ENCODE data around the gene BSG. TPM values are rescaled to one million over a fixed set of nuclear protein-coding genes. Genes with fewer than 3 reads are reported as not detected.

The BSG gene
- total and polyA plus RNA-seq, 9 of the 15 experiments (the other 6 are each of a cell fraction or from before 2014, with no cell fraction given), result 4.6 to 495 (median 187) TPM

- POLR2A ChIA-PET, result interaction anchor here (0.9 kb wide), 1 partner anchor 16 kb away, joined by 4 read pairs; no protein-coding TSS in a partner anchor
- in situ Hi-C loops (cut with MboI), result no loop called here
- BruUV-seq (replicated peaks), result no TSS peak
- no peak for TF ChIP-seq TARDBP (IDR thresholded peaks at IDR 0.05)
- no peak for TF ChIP-seq RNF219 (CRISPR knock-in tag; IDR thresholded peaks at IDR 0.05)
- TF ChIP-seq POLR2AphosphoS5 (IDR thresholded peaks at IDR 0.05; ENCODE audit: control insufficient read depth, insufficient read depth, low read depth, low read length), result no peak
- TF ChIP-seq E2F6 (IDR thresholded peaks at IDR 0.05; ENCODE audit: borderline replicate concordance in 1 of 2, extremely low read depth in 1 of 2, insufficient read depth in 1 of 2, insufficient read length in 1 of 2, low read depth in 1 of 2, low read length in 1 of 2, poor library complexity in 1 of 2, severe bottlenecking in 1 of 2), result peak; percentile 45 to 86
- TF ChIP-seq NKRF (IDR thresholded peaks at IDR 0.05; ENCODE audit: borderline replicate concordance), result no peak
- no peak for TF ChIP-seq ZNF740 (CRISPR knock-in tag; IDR thresholded peaks at IDR 0.05)
- no peak for TF ChIP-seq ZNF740 (tag; IDR thresholded peaks at IDR 0.05)
- TF ChIP-seq, protein P1, sequence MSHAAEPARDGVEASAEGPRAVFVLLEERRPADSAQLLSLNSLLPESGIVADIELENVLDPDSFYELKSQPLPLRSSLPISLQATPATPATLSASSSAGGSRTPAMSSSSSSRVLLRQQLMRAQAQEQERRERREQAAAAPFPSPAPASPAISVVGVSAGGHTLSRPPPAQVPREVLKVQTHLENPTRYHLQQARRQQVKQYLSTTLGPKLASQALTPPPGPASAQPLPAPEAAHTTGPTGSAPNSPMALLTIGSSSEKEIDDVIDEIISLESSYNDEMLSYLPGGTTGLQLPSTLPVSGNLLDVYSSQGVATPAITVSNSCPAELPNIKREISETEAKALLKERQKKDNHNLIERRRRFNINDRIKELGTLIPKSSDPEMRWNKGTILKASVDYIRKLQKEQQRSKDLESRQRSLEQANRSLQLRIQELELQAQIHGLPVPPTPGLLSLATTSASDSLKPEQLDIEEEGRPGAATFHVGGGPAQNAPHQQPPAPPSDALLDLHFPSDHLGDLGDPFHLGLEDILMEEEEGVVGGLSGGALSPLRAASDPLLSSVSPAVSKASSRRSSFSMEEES (CRISPR knock-in tag; IDR thresholded peaks at IDR 0.05), result no peak
- TF ChIP-seq CXXC5 (CRISPR knock-in tag; IDR thresholded peaks at IDR 0.05), result peak; percentile 35; the same call in 1 of the 2 replicates
- no peak for TF ChIP-seq FOXM1 (IDR thresholded peaks at IDR 0.05; ENCODE audit: low read depth)
- TF ChIP-seq FOXM1 (CRISPR knock-in tag; IDR thresholded peaks at IDR 0.05; ENCODE audit: low read depth), result 0 out of 2 replicates have a peak, but pooled peaks have one; percentile 3
- TF ChIP-seq HDAC3 (IDR thresholded peaks at IDR 0.05; ENCODE audit: borderline replicate concordance, partially characterized antibody), result no peak
These were observed 18.0 kb downstream of the BSG start for GRCh38 chr19:590396-590745.

More at GRCh38 chr19:590396-590745, 18.0 kb downstream of the BSG start:
- FAIRE-seq, result no peak
- DNase-seq (ENCODE audit: extremely low read depth in 1 of 4, low spot score in 3 of 4), result peak in 2 of 4 experiments; percentile 36 to 69
- Histone ChIP-seq H3K9me3 (replicated peaks; ENCODE audit: control insufficient read depth, insufficient read depth, low read depth, low read length) (no peaks in the 10 kb centered on the region), H3K27ac (ENCODE audit: extremely low read depth, low read depth, low read length) (no peak overlapping the region), H3K4me1 (replicated peaks in 1 of 2; ENCODE audit: control insufficient read depth in 2 of 2, insufficient read depth in 2 of 2, low read length in 2 of 2) (peaks cover 3 to 80% of the 10 kb centered on the region in 2 experiments; a peak in 3 of 5 replicates), H3K4me2 (ENCODE audit: insufficient read depth, low read length) (no peak overlapping the region), H4K20me1 (replicated peaks; ENCODE audit: control insufficient read depth, insufficient read depth, low read length) (peaks cover 17% of the 10 kb centered on the region; the same call in 1 of the 2 replicates), H3K9me1 (ENCODE audit: control insufficient read depth, insufficient read depth, low read length) (no peaks in the 10 kb centered on the region), H3K4me3 (peak overlapping the region; percentile 28; the same call in 1 of the 2 replicates), H3K79me2 (ENCODE audit: control insufficient read depth, insufficient read depth, low read length) (no peaks in the 10 kb centered on the region), H3K27me3 (ENCODE audit: control insufficient read depth in 2 of 2, insufficient read depth in 2 of 2, low read length in 2 of 2) (peaks cover 8 to 27% of the 10 kb centered on the region in 2 experiments; a peak in 4 of 5 replicates), H3K36me3 (ENCODE audit: control insufficient read depth, insufficient read depth, low read length) (no peaks in the 10 kb centered on the region), H3K9ac (ENCODE audit: insufficient read depth in 1 of 2, low read depth in 2 of 2, low read length in 2 of 2) (peak overlapping the region in 1 of 2 experiments; percentile 71; a peak in 2 of 4 replicates), H2AFZ (ENCODE audit: low read depth, low read length) (no peak overlapping the region)
- intact Hi-C loops (cut with micrococcal nuclease), result no loop called here
- WGBS (ENCODE audit: insufficient coverage, low coverage, missing lambda C conversion rate), result 1% methylated on average over 22 of the region's 50 CpGs
- CTCF ChIA-PET (ENCODE audit: low intra/inter-chr PET ratio), result no interaction called here
- ATAC-seq, result peak; percentile 29
